Kidney (tissue), 14 donors: ENCODE measurements around the gene HEG1. TPM values are rescaled to one million over a fixed set of nuclear protein-coding genes. Genes with fewer than 3 reads are reported as not detected.
A peak's percentile ranks its signal among the peaks of the same experiment; 100 is the strongest.

Source experiments
- DNase-seq, 5 donors: peaks; one replicate each; pipeline ENCODE4 v3.0.0-alpha.2; 2013 to 2020
- FAIRE-seq: peaks from 2 replicates; lab custom pipeline; 2012; peaks lifted over from hg19 to GRCh38; lab: Jason Lieb, UNC
- H3K27ac ChIP-seq, 2 donors: one replicate each; pipeline ENCODE4 v1.7.0; 2013; ENCODE audit warnings: low read depth in 2 of 2, low read length in 2 of 2, inconsistent platforms in 1 of 2
- H3K27me3 ChIP-seq: one replicate; pipeline ENCODE4 v1.7.1; 2013; ENCODE audit warnings: low read length, inconsistent platforms; ENCODE audit not compliant: control insufficient read depth, insufficient read depth
- H3K36me3 ChIP-seq, 3 donors: one replicate each; pipeline versions ENCODE4 v1.7.0 to v1.7.1; 2013; ENCODE audit warnings: low read length in 3 of 3, control low read depth in 1 of 3, inconsistent platforms in 1 of 3; ENCODE audit not compliant: insufficient read depth in 3 of 3, control insufficient read depth in 2 of 3
- H3K4me1 ChIP-seq, 3 donors: one replicate each; pipeline versions ENCODE4 v1.7.0 to v1.7.1; 2013; ENCODE audit warnings: low read length in 3 of 3, inconsistent platforms in 1 of 3, low read depth in 1 of 3; ENCODE audit not compliant: control insufficient read depth in 2 of 3, insufficient read depth in 2 of 3
- H3K4me3 ChIP-seq, 3 donors: one replicate each; pipeline versions ENCODE4 v1.7.0 to v1.8.1; 2013; ENCODE audit warnings: low read length in 3 of 3, control low read depth in 1 of 3, inconsistent platforms in 1 of 3
- H3K9ac ChIP-seq, 3 donors: one replicate each; pipeline versions ENCODE4 v1.7.0 to v1.7.1; 2013; ENCODE audit warnings: low read length in 3 of 3, control low read depth in 1 of 3, inconsistent platforms in 1 of 3
- H3K9me3 ChIP-seq, 3 donors: one replicate each; pipeline versions ENCODE4 v1.7.0 to v1.7.1; 2013; ENCODE audit warnings: low read length in 3 of 3, control low read depth in 1 of 3, inconsistent platforms in 1 of 3; ENCODE audit not compliant: control insufficient read depth in 2 of 3, insufficient read depth in 1 of 3
- intact Hi-C: fragments of 100-400 bp; cut with DNase I; formaldehyde crosslinking; loops from one replicate; pipeline ENCODE4 v1.11.1; 2022
- polyA plus RNA-seq: library from polyadenylated mRNA; stranded (reverse); fragments of 350-450 nt; fragmentation: Illumina TruSeq; extraction: RNeasy Lipid Tissue Mini Kit (QIAGEN cat#74804); gene quantifications from one replicate; pipeline ENCODE4 v1.2.3, GENCODE V29; 2014; ENCODE audit warnings: low read depth, low replicate concordance; ENCODE audit not compliant: insufficient read depth
- total RNA-seq: library from RNA; stranded (reverse); fragmentation: NEBNext Ultra II Directional; extraction: Animal tissue kit (Norgen Biotek cat#: 25700); gene quantifications from one replicate; pipeline ENCODE4 v1.2.1, GENCODE V29; 2021
- TF ChIP-seq, protein P1 (sequence below): IDR thresholded peaks from 3 replicates; pipeline ENCODE4 v1.5.1; 2012; ENCODE audit warnings: mild to moderate bottlenecking, moderate library complexity, borderline replicate concordance; ENCODE audit not compliant: insufficient read depth; ENCODE audit errors: extremely low read depth
- donor health status: control.
- donor health status: control.
- donor health status: control.
- donor health status: control.
- donor health status: control.
- donor health status: DM: yes; HTN: yes; CAD: no.
- donor health status: Normal renal cell carcinoma (clear cell type).

Gene HEG1
- total and polyA plus RNA-seq, 2 donors from 2014 or later, result 10.3 to 96.3 TPM

DNA sequence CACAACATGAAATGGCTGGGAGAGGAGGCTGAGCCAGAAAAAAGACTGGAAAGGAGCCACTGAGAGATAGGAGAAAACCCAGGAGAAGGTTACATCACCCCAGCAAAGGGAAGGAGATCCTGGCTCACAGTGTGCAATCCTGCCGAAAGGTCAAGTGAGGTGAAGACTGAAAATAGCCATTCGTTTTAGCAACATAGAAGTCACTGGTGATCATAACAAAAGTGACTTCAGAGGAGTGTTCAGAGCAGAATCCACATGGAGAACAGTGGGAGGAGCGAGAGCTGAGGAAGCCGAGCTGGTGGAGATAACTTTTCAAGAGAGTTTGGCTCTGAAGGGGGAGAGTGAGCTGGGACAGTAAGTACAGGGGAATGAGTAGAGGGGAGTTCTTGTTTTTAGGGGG is 5.4 kb upstream of the HEG1 start:
- Histone ChIP-seq H3K36me3 (no peaks in the 10 kb centered on the region), H3K4me3 (no peak overlapping the region), H3K27ac (peak overlapping the region; percentile 1 to 71), H3K27me3 (no peaks in the 10 kb centered on the region), H3K9me3 (no peaks in the 10 kb centered on the region), H3K9ac (no peak overlapping the region), H3K4me1 (peaks cover 0 to 15% (median 3%) of the 10 kb centered on the region in 3 donors)
- intact Hi-C loops, result no loop called here
- DNase-seq, result no peak
- TF ChIP-seq, protein P1, sequence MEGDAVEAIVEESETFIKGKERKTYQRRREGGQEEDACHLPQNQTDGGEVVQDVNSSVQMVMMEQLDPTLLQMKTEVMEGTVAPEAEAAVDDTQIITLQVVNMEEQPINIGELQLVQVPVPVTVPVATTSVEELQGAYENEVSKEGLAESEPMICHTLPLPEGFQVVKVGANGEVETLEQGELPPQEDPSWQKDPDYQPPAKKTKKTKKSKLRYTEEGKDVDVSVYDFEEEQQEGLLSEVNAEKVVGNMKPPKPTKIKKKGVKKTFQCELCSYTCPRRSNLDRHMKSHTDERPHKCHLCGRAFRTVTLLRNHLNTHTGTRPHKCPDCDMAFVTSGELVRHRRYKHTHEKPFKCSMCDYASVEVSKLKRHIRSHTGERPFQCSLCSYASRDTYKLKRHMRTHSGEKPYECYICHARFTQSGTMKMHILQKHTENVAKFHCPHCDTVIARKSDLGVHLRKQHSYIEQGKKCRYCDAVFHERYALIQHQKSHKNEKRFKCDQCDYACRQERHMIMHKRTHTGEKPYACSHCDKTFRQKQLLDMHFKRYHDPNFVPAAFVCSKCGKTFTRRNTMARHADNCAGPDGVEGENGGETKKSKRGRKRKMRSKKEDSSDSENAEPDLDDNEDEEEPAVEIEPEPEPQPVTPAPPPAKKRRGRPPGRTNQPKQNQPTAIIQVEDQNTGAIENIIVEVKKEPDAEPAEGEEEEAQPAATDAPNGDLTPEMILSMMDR, result no peak
- FAIRE-seq, result no peak

DNA sequence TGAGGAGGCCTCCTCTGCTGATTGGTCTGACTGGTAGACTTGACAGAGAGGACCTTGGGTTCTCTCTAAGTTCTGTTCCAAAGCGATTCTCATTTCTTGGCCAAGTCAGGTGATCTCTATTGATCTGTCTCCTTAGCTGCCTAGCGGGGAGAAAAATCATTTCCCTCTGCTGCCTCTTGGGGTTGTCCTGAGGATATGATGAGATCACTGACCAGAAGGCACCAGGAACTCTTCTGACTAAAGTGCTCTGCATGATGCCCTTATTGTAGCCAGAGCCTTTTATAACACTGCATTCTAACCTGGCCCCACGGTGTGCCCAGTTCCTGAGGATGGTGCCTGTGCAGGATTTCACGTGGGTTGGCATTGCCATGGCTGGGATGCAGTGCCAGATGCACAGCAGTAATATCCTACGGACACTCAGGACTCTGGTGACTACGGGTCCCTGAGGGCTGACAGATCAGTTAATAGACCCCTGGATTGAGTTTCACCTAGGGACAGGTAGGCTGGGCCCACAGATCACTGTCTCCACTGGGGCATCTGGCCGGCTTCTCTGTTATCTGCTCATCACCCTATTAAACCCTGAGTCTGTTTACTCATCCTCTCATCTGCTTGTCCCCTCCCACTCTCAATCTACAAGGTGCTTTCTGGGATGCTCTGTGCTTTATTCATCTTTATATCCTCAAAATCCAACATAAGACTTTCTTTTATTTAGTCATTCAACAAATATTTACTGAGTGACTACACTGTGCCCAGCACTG is 3.9 kb upstream of the HEG1 start:
- Histone ChIP-seq H3K4me1 (peaks cover 0 to 18% (median 3%) of the 10 kb centered on the region in 3 donors), H3K27ac (no peak overlapping the region), H3K4me3 (no peak overlapping the region), H3K9ac (no peak overlapping the region), H3K36me3 (no peaks in the 10 kb centered on the region), H3K9me3 (no peaks in the 10 kb centered on the region), H3K27me3 (no peaks in the 10 kb centered on the region)
- TF ChIP-seq, protein P1, result no peak
- DNase-seq (no peak), FAIRE-seq (no peak)
- intact Hi-C loops, result no loop called here

DNA sequence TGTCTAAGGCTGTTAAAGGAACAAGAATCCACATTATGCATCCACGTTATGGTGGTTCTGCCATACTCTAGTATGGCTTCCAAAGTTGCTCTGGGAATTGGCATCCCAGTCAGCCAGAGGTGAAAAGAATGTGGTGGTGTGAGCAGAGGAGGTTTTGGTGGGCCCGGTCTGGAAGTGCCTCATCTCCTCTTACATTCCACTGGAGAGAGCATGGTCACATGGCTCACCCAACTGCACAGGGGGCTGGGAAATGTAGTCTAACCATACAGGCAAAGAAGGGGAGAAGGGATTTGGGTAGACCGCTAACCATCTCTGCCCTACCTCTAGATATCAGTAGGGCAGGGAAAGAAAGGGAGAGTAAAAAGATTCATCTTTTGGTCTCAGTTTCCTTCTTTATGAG is 3.2 kb upstream of the HEG1 start:
- intact Hi-C loops, result no loop called here
- Histone ChIP-seq H3K9me3 (no peaks in the 10 kb centered on the region), H3K9ac (no peak overlapping the region), H3K4me1 (peaks cover 0 to 18% (median 8%) of the 10 kb centered on the region in 3 donors), H3K27ac (no peak overlapping the region), H3K27me3 (no peaks in the 10 kb centered on the region), H3K36me3 (no peaks in the 10 kb centered on the region), H3K4me3 (no peak overlapping the region)
- FAIRE-seq, result no peak
- TF ChIP-seq, protein P1, result no peak
- no peak for DNase-seq
